Fibroblast of villous mesenchyme (primary cell): ENCODE results near the gene ABTB2. TPM values are rescaled to one million over a fixed set of nuclear protein-coding genes. Genes with fewer than 3 reads are reported as not detected.
A peak's percentile ranks its signal among the peaks of the same experiment; 100 is the strongest.

Experiments used
- DNase-seq: peaks from one replicate; pipeline ENCODE4 v3.0.0-alpha.2; 2010; ENCODE audit warnings: low read depth
- H3K4me3 ChIP-seq: 2 replicates; pipeline ENCODE4 v1.5.1; 2011; ENCODE audit warnings: low read depth, mild to moderate bottlenecking, low read length
- CTCF ChIP-seq: IDR thresholded peaks from 2 replicates; pipeline ENCODE4 v1.5.1; 2012; ENCODE audit warnings: low read depth, mild to moderate bottlenecking, low read length; ENCODE audit not compliant: insufficient read depth
- small RNA-seq: library from RNA; depleted of rRNA; stranded (forward); fragments of <200 nt; gene quantifications from one replicate; pipeline ENCODE3, GENCODE V24; 2012
- total RNA-seq: library from RNA; depleted of rRNA; stranded (reverse); fragments of >200 nt; gene quantifications from 2 replicates; pipeline ENCODE4 v1.2.3, GENCODE V29; 2012

ABTB2 gene
- total RNA-seq, 1 donor = 3.9 TPM

GRCh38 chr11:34114014-34114413 lies 243.8 kb downstream of the ABTB2 start:
- H3K4me3 ChIP-seq = no peak overlapping the region
- no peak for TF ChIP-seq CTCF

GRCh38 chr11:34111722-34112270 lies 246.0 kb downstream of the ABTB2 start:
- DNase-seq = no peak
- no peak for TF ChIP-seq CTCF

More at GRCh38 chr11:34114014-34114413, 243.8 kb downstream of the ABTB2 start:
- no peak for DNase-seq

GRCh38 chr11:34105957-34106504 lies 251.8 kb downstream of the ABTB2 start:
- H3K4me3 ChIP-seq = peak overlapping the region; percentile 95

More at GRCh38 chr11:34111722-34112270, 246.0 kb downstream of the ABTB2 start:
- no peak overlapping the region for H3K4me3 ChIP-seq

GRCh38 chr11:34105079-34105956 lies 252.5 kb downstream of the ABTB2 start, which contains the start of gene NAT10:
Gene NAT10, plus strand, starts transcription at chr11:34105629. Its CDS starts 2,597 bp downstream, at chr11:34108226.
- no peak for TF ChIP-seq CTCF
- H3K4me3 ChIP-seq = peak within 1 kb of the TSS; percentile 95
- DNase-seq = peak; percentile 99

More at GRCh38 chr11:34105957-34106504, 251.8 kb downstream of the ABTB2 start:
- TF ChIP-seq CTCF = no peak
- DNase-seq = peak; percentile 26

GRCh38 chr11:34104680-34105078 lies 253.1 kb downstream of the ABTB2 start:
- DNase-seq = no peak

More at GRCh38 chr11:34104680-34105078, 253.1 kb downstream of the ABTB2 start:
- peak overlapping the region; percentile 95 for H3K4me3 ChIP-seq
- no peak for TF ChIP-seq CTCF

Small RNAs within 50 kb of the gene (small RNA-seq; reads per million reads assigned to genes)
- gene AL035079.1 = not detected
- not detected for gene RF00019

Other genes starting within 250 kb of the ABTB2 start
- 49.9 and 71.7 TPM in 2 replicates for gene CAT, start 80.9 kb upstream of the ABTB2 start, total RNA-seq
- under 0.01 TPM in 2 replicates for gene ELF5, start 155.8 kb upstream of the ABTB2 start, total RNA-seq